Measurements from ENCODE around the gene MAP1LC3B.

The MAP1LC3B gene

GRCh38 chr16:87347932-87348615 lies 44.1 kb upstream of the MAP1LC3B start:
- H2BK5ac ChIP-seq (ENCODE audit: low read depth, low read length, poor library complexity, severe bottlenecking), result no peak overlapping the region
- no peak overlapping the region for H3K4me2 ChIP-seq (ENCODE audit: low read length, poor library complexity, severe bottlenecking)
- no peak overlapping the region for H2BK120ac ChIP-seq (ENCODE audit: low read depth, low read length)

GRCh38 chr16:87348616-87349157 lies 43.4 kb upstream of the MAP1LC3B start:
- 96% methylated on average over 13 of the region's 13 CpGs for WGBS
- Histone ChIP-seq H3K14ac (ENCODE audit: low read length in 2 of 2) (no peak overlapping the region), H2AFZ (ENCODE audit: low read depth, low read length) (no peak overlapping the region)

More at GRCh38 chr16:87347932-87348615, 44.1 kb upstream of the MAP1LC3B start:
- Histone ChIP-seq H3K4me3 (ENCODE audit: insufficient read depth in 1 of 2, low read depth in 1 of 2, low read length in 2 of 2) (no peak overlapping the region), H3K4ac (ENCODE audit: low read depth in 1 of 2, low read length in 2 of 2) (no peak overlapping the region), H3K9me3 (ENCODE audit: control insufficient read depth, low read length) (no peaks in the 10 kb centered on the region), H3K27ac (ENCODE audit: low read length, poor library complexity, severe bottlenecking) (no peak overlapping the region), H3K14ac (ENCODE audit: low read length in 2 of 2) (no peak overlapping the region), H4K91ac (ENCODE audit: low read length) (peak overlapping the region; percentile 27), H2AFZ (ENCODE audit: low read depth, low read length) (no peak overlapping the region), H3K36me3 (ENCODE audit: control insufficient read depth in 1 of 2, insufficient read depth in 2 of 2, low read depth in 1 of 2, low read length in 2 of 2) (peaks cover 49 to 54% of the 10 kb centered on the region in 2 experiments), H3K18ac (ENCODE audit: low read depth in 1 of 2, low read length in 2 of 2) (no peak overlapping the region), H3K27me3 (ENCODE audit: control insufficient read depth in 1 of 2, insufficient read depth in 1 of 2, low read length in 2 of 2) (no peaks in the 10 kb centered on the region), H2AK5ac (ENCODE audit: low read length, severe bottlenecking) (no peak overlapping the region), H3K4me1 (ENCODE audit: control insufficient read depth, insufficient read depth, low read depth, low read length) (peaks cover 15% of the 10 kb centered on the region), H4K8ac (ENCODE audit: low read length) (no peak overlapping the region), H3K79me1 (replicated peaks; ENCODE audit: low read length, poor library complexity, severe bottlenecking) (peaks cover 54% of the 10 kb centered on the region), H2BK15ac (ENCODE audit: low read depth, poor library complexity, severe bottlenecking) (no peak overlapping the region), H3K9ac (ENCODE audit: low read length) (no peak overlapping the region), H3K23ac (ENCODE audit: low read length in 2 of 2) (no peak overlapping the region), H2BK12ac (ENCODE audit: low read length in 2 of 2) (no peak overlapping the region)
- no peak for DNase-seq
- 93% methylated on average over 13 of the region's 13 CpGs for WGBS

DNA sequence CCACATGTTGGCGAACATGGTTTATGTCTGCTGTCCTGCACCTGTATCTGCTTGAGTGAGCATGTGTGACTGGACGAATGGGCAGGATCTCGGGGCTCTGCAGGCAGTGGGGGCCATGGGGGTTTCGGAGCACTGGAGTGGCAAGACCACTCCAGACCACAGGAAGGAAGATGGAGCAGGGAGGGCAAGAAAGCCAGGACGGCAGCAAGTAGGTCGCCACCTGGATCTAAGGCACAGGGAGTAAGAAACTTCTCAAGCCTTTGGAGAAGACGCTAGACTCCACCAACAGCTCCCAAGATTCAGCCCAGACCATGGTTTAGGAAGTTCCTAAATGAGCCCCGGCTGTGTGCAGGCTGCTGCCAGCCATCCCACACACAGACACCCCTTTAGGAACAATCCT lies 42.1 kb upstream of the MAP1LC3B start:
- Histone ChIP-seq H3K27me3 (ENCODE audit: control insufficient read depth in 1 of 2, insufficient read depth in 1 of 2, low read length in 2 of 2) (no peaks in the 10 kb centered on the region), H3K23ac (ENCODE audit: low read length in 2 of 2) (no peak overlapping the region), H3K4ac (ENCODE audit: low read depth in 1 of 2, low read length in 2 of 2) (no peak overlapping the region), H4K91ac (ENCODE audit: low read length) (no peak overlapping the region), H2BK15ac (ENCODE audit: low read depth, poor library complexity, severe bottlenecking) (no peak overlapping the region), H3K4me2 (ENCODE audit: low read length, poor library complexity, severe bottlenecking) (no peak overlapping the region), H4K8ac (ENCODE audit: low read length) (no peak overlapping the region), H3K4me3 (ENCODE audit: insufficient read depth in 1 of 2, low read depth in 1 of 2, low read length in 2 of 2) (no peak overlapping the region), H2BK12ac (ENCODE audit: low read length in 2 of 2) (no peak overlapping the region), H3K79me1 (replicated peaks; ENCODE audit: low read length, poor library complexity, severe bottlenecking) (peaks cover 56% of the 10 kb centered on the region), H3K9ac (ENCODE audit: low read length) (peak overlapping the region; percentile 68), H3K27ac (ENCODE audit: low read length, poor library complexity, severe bottlenecking) (no peak overlapping the region), H3K4me1 (ENCODE audit: control insufficient read depth, insufficient read depth, low read depth, low read length) (peaks cover 12% of the 10 kb centered on the region), H3K9me3 (ENCODE audit: control insufficient read depth, low read length) (no peaks in the 10 kb centered on the region), H3K18ac (ENCODE audit: low read depth in 1 of 2, low read length in 2 of 2) (no peak overlapping the region), H3K14ac (ENCODE audit: low read length in 2 of 2) (no peak overlapping the region), H2AFZ (ENCODE audit: low read depth, low read length) (no peak overlapping the region), H3K36me3 (ENCODE audit: control insufficient read depth in 1 of 2, insufficient read depth in 2 of 2, low read depth in 1 of 2, low read length in 2 of 2) (peaks cover 46 to 51% of the 10 kb centered on the region in 2 experiments), H2BK120ac (ENCODE audit: low read depth, low read length) (no peak overlapping the region), H2AK5ac (ENCODE audit: low read length, severe bottlenecking) (no peak overlapping the region), H2BK5ac (ENCODE audit: low read depth, low read length, poor library complexity, severe bottlenecking) (no peak overlapping the region)
- whole genome bisulfite sequencing, result 95% methylated on average over 8 of the region's 8 CpGs
- DNase-seq, result no peak

More at GRCh38 chr16:87348616-87349157, 43.4 kb upstream of the MAP1LC3B start:
- no peaks in the 10 kb centered on the region for H3K9me3 ChIP-seq (ENCODE audit: control insufficient read depth, low read length)
- H2BK5ac ChIP-seq (ENCODE audit: low read depth, low read length, poor library complexity, severe bottlenecking), result no peak overlapping the region
- no peak overlapping the region for H3K9ac ChIP-seq (ENCODE audit: low read length)
- H3K27me3 ChIP-seq (ENCODE audit: control insufficient read depth in 1 of 2, insufficient read depth in 1 of 2, low read length in 2 of 2), result no peaks in the 10 kb centered on the region
- no peak overlapping the region for H2BK12ac ChIP-seq (ENCODE audit: low read length in 2 of 2)
- no peak overlapping the region for H3K27ac ChIP-seq (ENCODE audit: low read length, poor library complexity, severe bottlenecking)
- H3K4me1 ChIP-seq (ENCODE audit: control insufficient read depth, insufficient read depth, low read depth, low read length), result peaks cover 15% of the 10 kb centered on the region
- H2BK120ac ChIP-seq (ENCODE audit: low read depth, low read length), result no peak overlapping the region
- no peak overlapping the region for H3K4me3 ChIP-seq (ENCODE audit: insufficient read depth in 1 of 2, low read depth in 1 of 2, low read length in 2 of 2)
- H3K18ac ChIP-seq (ENCODE audit: low read depth in 1 of 2, low read length in 2 of 2), result no peak overlapping the region
- H3K23ac ChIP-seq (ENCODE audit: low read length in 2 of 2), result no peak overlapping the region
- H3K4me2 ChIP-seq (ENCODE audit: low read length, poor library complexity, severe bottlenecking), result no peak overlapping the region
- H3K4ac ChIP-seq (ENCODE audit: low read depth in 1 of 2, low read length in 2 of 2), result no peak overlapping the region
- DNase-seq, result no peak
- H3K36me3 ChIP-seq (ENCODE audit: control insufficient read depth in 1 of 2, insufficient read depth in 2 of 2, low read depth in 1 of 2, low read length in 2 of 2), result peaks cover 49 to 51% of the 10 kb centered on the region in 2 experiments
- H4K91ac ChIP-seq (ENCODE audit: low read length), result no peak overlapping the region
- peaks cover 58% of the 10 kb centered on the region for H3K79me1 ChIP-seq (replicated peaks; ENCODE audit: low read length, poor library complexity, severe bottlenecking)
- no peak overlapping the region for H4K8ac ChIP-seq (ENCODE audit: low read length)
- H2AK5ac ChIP-seq (ENCODE audit: low read length, severe bottlenecking), result no peak overlapping the region
- no peak overlapping the region for H2BK15ac ChIP-seq (ENCODE audit: low read depth, poor library complexity, severe bottlenecking)

- H3K9me3 ChIP-seq (ENCODE audit: control insufficient read depth, low read length), result no peaks in the 10 kb centered on the region
- H3K4ac ChIP-seq (ENCODE audit: low read depth in 1 of 2, low read length in 2 of 2), result no peak overlapping the region
- H3K79me1 ChIP-seq (replicated peaks; ENCODE audit: low read length, poor library complexity, severe bottlenecking), result peaks cover 54% of the 10 kb centered on the region
- no peak overlapping the region for H4K8ac ChIP-seq (ENCODE audit: low read length)
- H2AFZ ChIP-seq (ENCODE audit: low read depth, low read length), result no peak overlapping the region
- WGBS, result 74% methylated on average over 22 of the region's 23 CpGs
- peak; percentile 30 for DNase-seq
- no peak overlapping the region for H2BK120ac ChIP-seq (ENCODE audit: low read depth, low read length)
- H2AK5ac ChIP-seq (ENCODE audit: low read length, severe bottlenecking), result no peak overlapping the region
- H3K36me3 ChIP-seq (ENCODE audit: control insufficient read depth in 1 of 2, insufficient read depth in 2 of 2, low read depth in 1 of 2, low read length in 2 of 2), result peaks cover 44 to 53% of the 10 kb centered on the region in 2 experiments
- H3K27me3 ChIP-seq (ENCODE audit: control insufficient read depth in 1 of 2, insufficient read depth in 1 of 2, low read length in 2 of 2), result no peaks in the 10 kb centered on the region
- no peak overlapping the region for H3K4me2 ChIP-seq (ENCODE audit: low read length, poor library complexity, severe bottlenecking)
- peaks cover 8% of the 10 kb centered on the region for H3K4me1 ChIP-seq (ENCODE audit: control insufficient read depth, insufficient read depth, low read depth, low read length)
- no peak overlapping the region for H3K27ac ChIP-seq (ENCODE audit: low read length, poor library complexity, severe bottlenecking)
- H3K14ac ChIP-seq (ENCODE audit: low read length in 2 of 2), result no peak overlapping the region
- peak overlapping the region in 1 of 2 experiments; percentile 68 for H3K4me3 ChIP-seq (ENCODE audit: insufficient read depth in 1 of 2, low read depth in 1 of 2, low read length in 2 of 2)
- H3K23ac ChIP-seq (ENCODE audit: low read length in 2 of 2), result no peak overlapping the region
- H2BK12ac ChIP-seq (ENCODE audit: low read length in 2 of 2), result no peak overlapping the region
- no peak overlapping the region for H2BK15ac ChIP-seq (ENCODE audit: low read depth, poor library complexity, severe bottlenecking)
- H3K18ac ChIP-seq (ENCODE audit: low read depth in 1 of 2, low read length in 2 of 2), result no peak overlapping the region
- no peak overlapping the region for H4K91ac ChIP-seq (ENCODE audit: low read length)
- H2BK5ac ChIP-seq (ENCODE audit: low read depth, low read length, poor library complexity, severe bottlenecking), result no peak overlapping the region
- peak overlapping the region; percentile 68 for H3K9ac ChIP-seq (ENCODE audit: low read length)
Observed at GRCh38 chr16:87350681-87351319, 41.3 kb upstream of the MAP1LC3B start.
